Astrocyte (in vitro differentiated cells and primary cell): ENCODE data around the gene DPP4.

ENCODE experiments used
- CTCF ChIP-seq: IDR thresholded peaks from 2 replicates; pipeline ENCODE4 v1.5.1; 2011; ENCODE audit warnings: low read depth, mild to moderate bottlenecking, inconsistent platforms, low read length, moderate library complexity; ENCODE audit not compliant: insufficient read depth
- EZH2 ChIP-seq: IDR thresholded peaks from 2 replicates; pipeline ENCODE4 v1.6.1; 2012; ENCODE audit warnings: mild to moderate bottlenecking, low read length, inconsistent platforms; ENCODE audit not compliant: insufficient read depth

GRCh38 chr2:162043132-162043531 lies 30.9 kb downstream of the DPP4 start:
- TF ChIP-seq CTCF = no peak
- no peak for TF ChIP-seq EZH2
